ENCODE measurements around the gene TECTA. TPM values are rescaled to one million over a fixed set of nuclear protein-coding genes. Genes with fewer than 3 reads are reported as not detected.
A peak's percentile ranks its signal among the peaks of the same experiment; 100 is the strongest.
"Not testable (repeated sequence)": the region's sequence is repeated elsewhere in the genome, so short reads cannot be mapped to it uniquely, and the experiment has no call there.

TECTA gene
- total RNA-seq, 4 donors from 2014 or later = under 0.01 to 2.8 (median 1.1) TPM; not detected in 1

GRCh38 chr11:121109916-121110586, 9.0 kb downstream of the TECTA start:
- H3K4me1 ChIP-seq = peaks cover 0 to 6% of the 10 kb centered on the region in 2 donors
- TF ChIP-seq POLR2A (IDR thresholded peaks at IDR 0.05) (no peak), CTCF (IDR thresholded peaks at IDR 0.05) (no peak)
- intact Hi-C loops (cut with DNase I; ENCODE audit: low total_unique reads) = no loop called here

GRCh38 chr11:121110871-121111724, 10.1 kb downstream of the TECTA start:
- H3K4me1 ChIP-seq = peaks cover 0 to 2% of the 10 kb centered on the region in 2 donors
- H3K27me3 ChIP-seq = no peaks in the 10 kb centered on the region
- H3K9me3 ChIP-seq = no peaks in the 10 kb centered on the region
- H3K27ac ChIP-seq = no peak overlapping the region
- H3K4me3 ChIP-seq = no peak overlapping the region
- intact Hi-C loops (cut with DNase I; ENCODE audit: low total_unique reads) = no loop called here
- TF ChIP-seq CTCF (IDR thresholded peaks at IDR 0.05) (no peak), POLR2A (IDR thresholded peaks at IDR 0.05) (no peak)
- no peak for DNase-seq
- H3K36me3 ChIP-seq = no peaks in the 10 kb centered on the region

More at GRCh38 chr11:121109916-121110586, 9.0 kb downstream of the TECTA start:
- Histone ChIP-seq H3K36me3 (no peaks in the 10 kb centered on the region), H3K4me3 (no peak overlapping the region), H3K27me3 (no peaks in the 10 kb centered on the region), H3K27ac (no peak overlapping the region), H3K9me3 (no peaks in the 10 kb centered on the region)
- DNase-seq = no peak

- H3K36me3 ChIP-seq = no peaks in the 10 kb centered on the region
- TF ChIP-seq CTCF (IDR thresholded peaks at IDR 0.05) = peak; percentile 55 to 66 (median 58)
- no peak for TF ChIP-seq POLR2A (IDR thresholded peaks at IDR 0.05)
- H3K9me3 ChIP-seq = no peaks in the 10 kb centered on the region
- intact Hi-C loops (cut with DNase I; ENCODE audit: low total_unique reads) = no loop called here
- peak; percentile 54 to 57 for DNase-seq
- no peaks in the 10 kb centered on the region for H3K27me3 ChIP-seq
- no peaks in the 10 kb centered on the region for H3K4me1 ChIP-seq
- no peak overlapping the region for H3K27ac ChIP-seq
- no peak overlapping the region for H3K4me3 ChIP-seq
Observed at GRCh38 chr11:121112498-121113455, 11.7 kb downstream of the TECTA start.

- H3K4me3 ChIP-seq = no peak overlapping the region
- no peaks in the 10 kb centered on the region for H3K36me3 ChIP-seq
- no peak for DNase-seq
- H3K27ac ChIP-seq = no peak overlapping the region
- no peaks in the 10 kb centered on the region for H3K27me3 ChIP-seq
- no peaks in the 10 kb centered on the region for H3K9me3 ChIP-seq
- intact Hi-C loops (cut with DNase I; ENCODE audit: low total_unique reads) = no loop called here
- no peaks in the 10 kb centered on the region for H3K4me1 ChIP-seq
- TF ChIP-seq CTCF (IDR thresholded peaks at IDR 0.05) (no peak), POLR2A (IDR thresholded peaks at IDR 0.05) (no peak)
Observed at GRCh38 chr11:121113611-121114010, 12.6 kb downstream of the TECTA start.

GRCh38 chr11:121115024-121115423, 14.0 kb downstream of the TECTA start:
- H3K4me1 ChIP-seq; H3K9me3 ChIP-seq; H3K27me3 ChIP-seq; H3K27ac ChIP-seq; DNase-seq; H3K36me3 ChIP-seq; intact Hi-C loops (cut with DNase I; ENCODE audit: low total_unique reads); H3K4me3 ChIP-seq: not testable (repeated sequence)
